Endothelial cell of umbilical vein (primary cell): Measurements from ENCODE around the gene ZDHHC14.

Experiments
- CTCF ChIP-seq, 2 donors: IDR thresholded peaks; 1 replicate in 1 of 2; 2 replicates in 1 of 2; pipeline ENCODE4 v1.5.1; 2011; ENCODE audit warnings: low read length in 2 of 2, mild to moderate bottlenecking in 2 of 2, moderate library complexity in 2 of 2, control low read depth in 1 of 2, inconsistent platforms in 1 of 2, low read depth in 1 of 2; ENCODE audit not compliant: insufficient read depth in 1 of 2; ENCODE audit errors: extremely low read depth in 1 of 2
- POLR2A ChIP-seq: IDR thresholded peaks from 2 replicates; pipeline ENCODE4 v1.6.1; 2012; ENCODE audit warnings: low read depth, mild to moderate bottlenecking, control low read depth, low read length
- POLR2AphosphoS5 ChIP-seq: IDR thresholded peaks from 2 replicates; pipeline ENCODE4 v1.6.1; 2012; ENCODE audit warnings: low read depth, mild to moderate bottlenecking, control low read depth, low read length, moderate library complexity; ENCODE audit not compliant: insufficient read depth

GRCh38 chr6:157346373-157346772 is 34.6 kb upstream of the ZDHHC14 start:
- TF ChIP-seq POLR2AphosphoS5 (no peak), POLR2A (no peak), CTCF (IDR thresholded peaks at IDR 0.05; ENCODE audit: extremely low read depth in 1 of 2, insufficient read depth in 1 of 2, low read depth in 1 of 2, low read length in 2 of 2) (no peak)
